HG02981 (cell line): Measurements from ENCODE around the gene PRKG1.
A peak's percentile ranks its signal among the peaks of the same experiment; 100 is the strongest.
"Not testable (repeated sequence)": the region's sequence is repeated elsewhere in the genome, so short reads cannot be mapped to it uniquely, and the experiment has no call there.

ENCODE experiments used
- ATAC-seq: cut with Tn5 transposase; IDR thresholded peaks from one replicate; pipeline ENCODE4 v1.9.1; 2021; ENCODE audit warnings: mild to moderate bottlenecking, moderate library complexity; ENCODE audit not compliant: unreplicated experiment

Gene PRKG1

DNA sequence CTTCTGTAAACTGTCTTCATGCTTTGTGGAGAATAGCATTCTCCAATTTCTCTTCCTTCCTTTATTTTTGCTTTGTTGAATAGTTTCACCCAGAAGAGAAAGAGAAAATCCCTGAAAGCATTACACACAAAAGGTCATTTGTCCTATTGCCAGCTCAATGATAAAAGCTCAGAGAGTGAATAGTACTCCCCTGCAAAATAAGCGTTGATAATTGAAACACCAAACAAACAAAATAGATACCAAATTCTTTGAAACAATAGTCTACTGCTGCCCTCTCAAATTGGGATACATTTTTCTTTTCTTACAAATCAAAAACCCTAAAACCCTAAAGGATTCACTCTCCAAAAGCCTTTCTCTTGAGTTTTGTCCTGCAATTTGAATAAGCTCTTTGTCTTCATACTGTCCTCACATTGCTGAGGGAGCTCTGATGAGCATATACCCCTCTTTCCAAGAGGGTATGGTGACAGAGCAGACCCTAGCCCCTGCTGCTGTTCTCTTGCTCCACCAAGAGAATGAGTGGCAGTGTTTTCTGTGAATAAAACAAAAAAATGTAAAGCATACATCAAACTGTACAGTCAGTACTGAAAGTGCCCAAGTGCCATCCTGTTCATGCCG, 490.7 kb downstream of the PRKG1 start:
- no peak for ATAC-seq

- ATAC-seq, result no peak
Measured at GRCh38 chr10:51567271-51567670, 493.0 kb downstream of the PRKG1 start.

DNA sequence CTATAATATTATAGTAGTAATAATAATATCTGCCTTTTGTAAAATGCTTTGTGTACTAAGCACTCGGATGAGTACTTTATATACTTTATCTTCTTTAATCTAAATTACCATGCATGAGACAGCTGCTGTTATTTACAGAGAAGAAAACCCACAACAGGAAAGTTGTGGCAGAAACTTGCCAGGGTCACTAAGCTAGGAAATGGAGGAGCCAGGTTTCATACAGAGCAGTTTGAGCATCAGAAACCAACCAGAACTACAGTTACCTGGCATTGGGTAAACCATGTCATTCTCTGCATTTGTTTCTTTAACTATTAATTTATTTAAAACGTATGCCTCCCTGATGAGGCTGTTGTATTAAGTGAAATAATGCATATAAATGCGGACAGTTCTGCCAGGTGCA, 495.2 kb downstream of the PRKG1 start:
- no peak for ATAC-seq

DNA sequence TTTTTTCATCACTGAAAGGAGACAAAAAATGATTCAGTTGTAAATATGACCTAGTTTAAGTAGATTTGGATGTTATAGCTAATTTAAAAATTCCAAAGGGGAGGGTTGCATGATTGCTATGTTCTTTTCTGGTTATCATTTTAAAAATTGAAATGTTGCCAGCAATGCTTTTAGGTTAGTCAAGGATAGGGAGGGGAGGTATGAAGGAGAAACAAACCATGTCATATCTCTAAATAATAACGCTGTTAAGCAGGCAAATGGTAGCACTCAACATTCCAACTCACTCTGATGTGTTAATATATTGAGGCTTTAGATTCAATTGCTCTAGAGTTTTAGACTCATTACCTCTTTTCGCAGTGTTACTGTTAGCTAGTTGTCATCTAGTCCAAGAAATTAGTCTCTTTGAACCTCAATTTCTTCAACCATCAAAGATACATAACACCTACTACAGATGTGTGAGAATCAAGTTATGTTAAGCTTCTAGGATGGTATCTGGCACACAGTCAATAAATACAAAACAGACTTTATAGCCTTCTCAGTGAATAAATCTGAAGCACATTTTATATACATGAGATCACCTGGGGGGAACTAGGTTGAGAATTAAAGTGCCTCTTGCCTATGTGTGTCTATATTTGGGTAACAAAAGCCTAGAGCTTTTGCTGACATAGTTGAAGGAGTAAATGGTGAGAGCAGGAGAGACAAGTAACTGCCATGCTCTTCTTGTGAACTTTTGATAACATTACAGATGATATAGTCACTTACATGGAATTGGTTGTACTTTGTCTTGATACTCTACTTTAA, 500.2 kb downstream of the PRKG1 start:
- ATAC-seq, result no peak

DNA sequence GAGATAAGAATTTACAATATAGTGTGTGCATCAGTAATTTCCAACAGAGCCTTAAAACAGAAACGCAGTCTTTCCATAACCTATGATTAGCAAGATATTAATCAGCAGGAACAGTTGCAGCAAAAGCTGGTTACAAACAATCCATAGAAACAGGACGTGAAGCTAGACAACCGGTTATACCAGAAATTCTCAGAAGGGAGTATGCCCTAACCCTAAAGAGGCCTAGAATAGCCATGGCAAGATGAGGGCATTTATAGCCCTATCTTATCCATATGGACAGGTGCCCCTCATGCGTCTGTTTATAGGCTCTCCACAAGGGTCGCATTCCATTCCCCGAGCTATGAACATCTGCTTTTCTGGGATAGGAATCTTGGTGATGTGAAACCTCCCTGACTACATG, 506.9 kb downstream of the PRKG1 start:
- not testable (repeated sequence) for ATAC-seq

DNA sequence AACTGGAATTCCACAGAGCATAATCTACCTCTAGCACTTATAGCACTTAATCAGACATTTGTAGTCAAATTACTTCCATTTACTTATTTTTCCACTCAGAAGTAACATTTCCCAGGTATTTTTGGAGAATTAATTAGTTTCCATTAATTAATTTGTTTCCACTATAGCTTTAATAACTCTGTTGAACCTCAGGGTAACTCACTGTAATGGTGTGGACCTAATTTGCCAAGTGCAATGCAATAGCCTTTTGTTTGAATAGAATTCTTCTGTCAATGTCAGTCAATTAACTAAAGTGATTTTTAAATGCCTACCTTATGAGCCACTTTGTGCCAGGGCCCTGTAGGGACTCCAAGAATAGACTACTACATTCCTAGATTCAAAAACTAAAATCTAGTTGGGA, 509.7 kb downstream of the PRKG1 start:
- ATAC-seq, result no peak

DNA sequence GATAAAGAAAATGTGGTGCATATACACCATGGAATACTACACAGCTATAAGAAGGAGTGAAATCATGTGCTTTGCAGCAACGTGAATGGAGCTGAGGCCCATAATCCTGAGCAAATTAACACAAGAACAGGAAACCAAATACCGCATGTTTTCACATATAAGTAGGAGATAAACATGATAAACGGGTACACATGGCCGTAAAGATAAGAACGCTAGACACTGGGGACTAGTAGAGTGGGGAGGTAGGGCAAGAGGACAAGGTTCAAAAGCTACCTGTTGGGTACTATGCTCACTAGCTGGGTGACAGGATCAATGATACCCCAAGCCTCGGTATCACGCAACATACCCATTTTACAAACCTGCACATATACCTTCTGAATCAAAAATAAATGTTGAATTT, 511.5 kb downstream of the PRKG1 start:
- no peak for ATAC-seq

DNA sequence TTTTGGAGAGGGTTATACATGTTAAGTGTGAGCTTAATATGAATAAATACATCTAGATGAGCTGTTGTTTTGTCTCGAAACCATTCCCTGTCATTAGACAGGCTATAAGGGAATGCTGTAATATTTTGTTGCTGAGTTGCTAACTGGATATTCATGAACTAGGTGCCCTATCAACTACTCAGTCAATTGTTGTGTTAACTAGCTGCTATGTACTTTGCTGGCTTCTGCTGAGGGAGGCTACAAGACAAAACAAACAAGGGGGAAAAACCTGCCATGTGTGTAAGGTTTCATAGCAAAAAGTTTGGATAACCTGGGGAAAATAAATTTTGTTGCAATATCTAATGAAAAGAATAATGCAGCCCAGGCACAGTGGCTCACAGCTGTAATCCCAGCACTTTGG, 514.7 kb downstream of the PRKG1 start:
- ATAC-seq, result no peak

GRCh38 chr10:51590818-51591217, 516.5 kb downstream of the PRKG1 start:
- no peak for ATAC-seq

DNA sequence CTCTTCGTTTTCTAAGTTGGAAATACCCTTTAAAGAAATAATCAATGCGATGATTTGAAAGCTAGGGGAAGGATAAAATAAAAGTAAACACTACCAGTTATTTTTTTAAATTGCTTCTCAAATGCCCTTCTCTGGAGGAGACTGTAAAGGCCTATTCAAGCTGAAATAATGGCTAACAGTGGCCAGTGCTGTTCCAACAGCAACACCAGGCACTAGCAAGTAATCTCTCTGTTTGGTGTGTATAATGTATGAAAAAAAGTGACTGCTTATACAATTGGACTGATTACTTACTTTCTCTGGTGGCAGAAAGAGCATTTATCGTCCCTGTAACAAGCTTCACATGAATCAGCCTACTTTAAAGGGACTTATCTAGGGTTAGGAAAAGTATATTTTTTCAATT, 522.4 kb downstream of the PRKG1 start:
- no peak for ATAC-seq

DNA sequence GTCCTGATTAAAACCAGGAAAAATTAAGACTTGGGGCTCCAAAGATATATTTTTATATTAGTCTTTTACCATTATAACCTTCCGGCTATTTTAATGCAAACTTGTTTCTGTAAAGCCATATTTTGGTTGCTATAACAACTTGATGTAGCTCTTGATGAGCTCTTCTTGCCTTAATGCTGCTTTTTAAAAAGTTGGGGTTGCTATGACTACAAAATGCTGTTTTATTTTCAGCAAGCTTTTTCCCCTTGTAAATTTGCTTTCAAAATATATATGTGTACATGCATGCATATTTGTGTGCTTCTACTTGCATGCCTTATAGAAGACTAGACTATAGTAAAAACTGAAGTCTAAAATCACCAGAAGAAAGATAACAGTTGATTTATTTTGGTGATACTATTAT, 525.4 kb downstream of the PRKG1 start:
- ATAC-seq, result no peak

DNA sequence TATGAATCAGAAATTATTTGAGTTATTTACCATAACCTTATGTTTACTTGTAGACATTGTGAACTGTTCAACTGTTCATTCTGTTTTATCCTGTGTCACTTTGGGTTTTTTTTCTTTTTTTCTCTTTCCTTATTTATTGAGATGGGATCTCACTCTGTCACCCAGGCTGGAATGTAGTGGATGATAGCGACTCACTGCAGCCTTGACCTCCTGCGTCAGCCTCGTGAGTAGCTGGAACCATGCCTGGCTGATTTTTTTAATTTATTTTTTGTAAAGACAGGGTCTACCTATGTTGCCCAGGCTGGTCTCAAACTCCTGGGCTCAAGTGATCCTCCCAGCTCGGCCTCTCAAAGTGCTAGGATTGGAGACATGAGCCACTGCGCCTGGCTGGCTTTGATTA, 528.0 kb downstream of the PRKG1 start:
- no peak for ATAC-seq

- no peak for ATAC-seq
Measured at GRCh38 chr10:51604579-51604978, 530.3 kb downstream of the PRKG1 start.

DNA sequence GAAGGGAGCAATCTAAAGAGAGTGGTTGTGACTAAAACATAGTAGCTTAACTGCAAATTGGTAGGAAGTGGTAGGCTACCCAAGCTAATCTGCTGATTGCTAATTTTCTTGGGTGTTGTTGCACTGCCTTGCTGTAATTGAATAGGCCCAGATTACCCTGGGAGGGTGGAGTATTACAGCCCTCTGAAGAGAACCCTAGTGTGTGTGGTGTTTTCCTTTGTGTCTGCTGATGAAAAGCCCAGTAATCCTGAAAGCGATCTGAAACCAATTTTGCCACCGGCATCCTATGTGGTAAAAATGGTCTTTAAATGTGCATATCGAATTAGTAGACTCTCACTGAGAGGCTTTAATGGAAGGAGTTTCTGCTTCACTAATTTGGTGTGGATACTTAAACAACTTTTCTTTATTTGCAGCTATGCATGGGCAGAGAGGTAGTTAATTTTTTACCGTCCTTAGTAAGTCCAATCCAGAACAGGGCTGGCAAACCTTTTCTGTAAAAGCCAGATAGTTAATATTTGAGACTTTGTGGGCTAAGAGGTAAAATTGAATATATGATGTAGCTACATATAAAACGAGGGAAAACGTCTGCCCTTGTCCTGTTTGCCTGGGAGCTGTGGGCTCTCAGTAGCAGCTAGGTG, 532.7 kb downstream of the PRKG1 start:
- no peak for ATAC-seq

DNA sequence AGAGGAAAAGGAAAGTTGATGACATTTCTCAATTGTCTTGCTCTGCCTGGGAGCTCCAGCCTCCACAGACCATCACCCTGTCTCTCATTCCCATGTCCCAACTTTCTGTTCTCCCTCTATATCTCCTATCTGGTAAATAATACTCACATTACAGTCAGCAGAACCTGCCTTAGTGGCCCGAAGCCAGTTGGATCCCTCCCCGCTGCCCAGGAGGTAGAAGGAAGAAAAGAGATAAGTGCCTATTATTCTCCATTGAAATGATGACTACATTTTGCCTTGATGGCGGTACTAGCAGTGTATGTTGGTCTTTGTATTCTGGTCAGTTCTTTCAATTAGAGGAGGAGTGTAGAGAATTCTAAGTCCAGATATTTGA, 533.2 kb downstream of the PRKG1 start:
- ATAC-seq, result no peak

DNA sequence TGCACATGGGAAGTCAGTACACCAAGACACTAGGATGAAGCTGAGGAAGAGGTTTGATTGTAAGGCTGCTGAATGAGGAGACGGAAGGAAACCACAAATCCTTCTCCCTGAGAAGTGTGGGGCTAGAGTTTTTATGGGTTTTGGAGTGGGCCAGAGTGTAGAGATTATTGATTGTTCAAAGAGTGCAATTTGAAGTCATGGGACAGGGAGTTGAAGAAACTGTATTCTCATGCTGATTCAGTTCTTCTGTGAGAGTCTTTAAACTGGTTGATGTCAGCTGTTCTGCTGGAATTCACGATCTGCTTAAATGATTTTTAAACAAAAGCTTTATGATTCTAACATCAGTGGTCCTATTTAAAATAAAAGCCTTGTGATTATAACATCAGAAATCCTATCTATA, 533.9 kb downstream of the PRKG1 start:
- no peak for ATAC-seq

DNA sequence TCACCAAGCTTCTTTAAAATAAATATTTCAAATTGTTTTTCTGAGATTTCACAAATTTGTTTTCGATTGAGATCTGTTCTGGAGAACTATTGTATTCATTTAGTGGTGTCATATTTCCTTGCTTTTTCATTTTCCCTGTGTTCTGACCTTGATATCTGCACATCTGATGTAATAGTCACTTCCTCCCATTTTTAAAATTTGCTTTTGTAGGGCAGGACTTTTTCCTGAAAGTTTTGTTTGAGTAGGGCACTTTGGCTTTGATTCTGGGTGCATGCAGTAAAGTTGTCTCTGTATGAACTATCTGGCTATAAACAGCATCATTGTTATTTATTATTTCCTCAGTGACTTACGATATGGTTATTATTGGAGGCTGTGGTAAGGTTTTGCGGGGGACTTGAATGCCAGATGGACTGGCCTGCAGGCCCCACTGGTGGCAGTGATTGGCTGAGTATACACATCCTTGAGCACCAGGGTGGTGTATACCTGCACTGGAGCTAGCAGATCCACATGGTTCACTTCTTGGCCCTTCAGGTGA, 541.5 kb downstream of the PRKG1 start:
- ATAC-seq, result no peak

DNA sequence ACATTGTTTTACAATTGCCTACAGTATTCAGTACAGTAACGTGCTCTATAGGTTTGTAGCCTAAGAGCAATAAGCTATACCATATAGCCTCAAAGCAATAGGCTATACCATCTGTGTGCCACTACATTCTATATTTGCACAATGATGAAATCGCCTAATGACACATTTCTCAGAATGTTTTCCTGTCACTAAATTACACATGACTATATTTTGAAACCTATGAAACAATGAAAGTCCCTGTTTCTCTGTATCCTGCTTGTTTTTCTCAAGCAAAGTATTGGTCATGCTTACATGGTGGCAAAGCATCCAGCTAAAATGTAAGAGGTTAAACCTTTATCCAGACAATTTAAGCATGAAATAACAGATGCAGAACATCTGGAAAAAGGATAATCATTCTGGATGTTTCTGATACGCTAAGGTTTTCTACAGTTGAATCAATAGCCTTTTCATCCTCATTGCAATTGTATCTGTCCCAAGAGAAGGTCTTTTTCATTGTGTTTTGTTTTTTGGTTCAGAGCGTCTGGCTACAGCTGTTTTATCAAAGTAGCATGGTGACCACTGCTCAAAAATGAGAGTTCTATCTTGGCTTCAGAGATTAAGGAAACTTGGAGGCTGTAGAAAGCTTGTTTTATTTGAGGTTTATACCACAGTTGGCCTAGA, 543.4 kb downstream of the PRKG1 start:
- no peak for ATAC-seq

- ATAC-seq, result no peak
Measured at GRCh38 chr10:51619365-51619764, 545.1 kb downstream of the PRKG1 start.

GRCh38 chr10:51620131-51620530, 545.8 kb downstream of the PRKG1 start:
- ATAC-seq, result peak; percentile 76

GRCh38 chr10:51624013-51624412, 549.7 kb downstream of the PRKG1 start:
- no peak for ATAC-seq
